CD4-positive, alpha-beta T cell treated with Interleukin-21 for 1 hour (primary cell): Measurements from ENCODE around the gene PPOX.

Experiments used
- DNase-seq: peaks from one replicate; pipeline ENCODE4 v3.0.0-alpha.2; 2020

The PPOX gene

GRCh38 chr1:161199506-161200139 is 33.4 kb downstream of the PPOX start:
- no peak for DNase-seq

GRCh38 chr1:161200421-161200991 is 34.3 kb downstream of the PPOX start:
- peak; percentile 60 for DNase-seq

- DNase-seq: no peak
Observed at GRCh38 chr1:161200992-161201835, 35.0 kb downstream of the PPOX start.

- peak; percentile 98 for DNase-seq
Observed at GRCh38 chr1:161201836-161202712, 35.8 kb downstream of the PPOX start, which contains the start of gene NDUFS2. NDUFS2 (plus strand) TSS chr1:161202367; CDS start chr1:161202386, 19 bp downstream.

GRCh38 chr1:161206411-161207140 is 40.4 kb downstream of the PPOX start:
- DNase-seq: no peak

- DNase-seq: no peak
Observed at GRCh38 chr1:161207173-161207572, 40.9 kb downstream of the PPOX start.

- DNase-seq: peak; percentile 80
Observed at GRCh38 chr1:161209790-161210409, 43.7 kb downstream of the PPOX start.

GRCh38 chr1:161214369-161214768 is 48.1 kb downstream of the PPOX start:
- no peak for DNase-seq

- peak; percentile 24 for DNase-seq
Observed at GRCh38 chr1:161215076-161215475, 48.9 kb downstream of the PPOX start, which contains the start of gene FCER1G. FCER1G (plus strand) TSS chr1:161215295; CDS start chr1:161215322, 27 bp downstream.

- DNase-seq: peak; percentile 27
Observed at GRCh38 chr1:161216945-161217712, 50.9 kb downstream of the PPOX start.

- DNase-seq: no peak
Observed at GRCh38 chr1:161217831-161218230, 51.6 kb downstream of the PPOX start.

GRCh38 chr1:161218301-161219077 is 52.3 kb downstream of the PPOX start:
- no peak for DNase-seq

GRCh38 chr1:161219078-161219892 is 53.1 kb downstream of the PPOX start:
- no peak for DNase-seq

GRCh38 chr1:161220002-161220401 is 53.8 kb downstream of the PPOX start:
- no peak for DNase-seq
